Cardiac fibroblast (primary cell): ENCODE measurements around the gene CCL25.

Source experiments
- DNase-seq, 2 donors: peaks; one replicate each; pipeline versions ENCODE4 v3.0.0 to v3.0.0-alpha.2; 2010; ENCODE audit warnings: low read depth in 2 of 2
- H3K4me3 ChIP-seq, 2 donors: replicated peaks in 1 of 2; 1 replicate in 1 of 2; 2 replicates in 1 of 2; pipeline ENCODE4 v1.5.1; 2011; ENCODE audit warnings: low read depth in 2 of 2, low read length in 2 of 2, mild to moderate bottlenecking in 2 of 2, moderate library complexity in 1 of 2
- CTCF ChIP-seq: IDR thresholded peaks from one replicate; pipeline ENCODE4 v1.5.1; 2011; ENCODE audit warnings: low read depth, mild to moderate bottlenecking, low read length, inconsistent platforms

The CCL25 gene

DNA sequence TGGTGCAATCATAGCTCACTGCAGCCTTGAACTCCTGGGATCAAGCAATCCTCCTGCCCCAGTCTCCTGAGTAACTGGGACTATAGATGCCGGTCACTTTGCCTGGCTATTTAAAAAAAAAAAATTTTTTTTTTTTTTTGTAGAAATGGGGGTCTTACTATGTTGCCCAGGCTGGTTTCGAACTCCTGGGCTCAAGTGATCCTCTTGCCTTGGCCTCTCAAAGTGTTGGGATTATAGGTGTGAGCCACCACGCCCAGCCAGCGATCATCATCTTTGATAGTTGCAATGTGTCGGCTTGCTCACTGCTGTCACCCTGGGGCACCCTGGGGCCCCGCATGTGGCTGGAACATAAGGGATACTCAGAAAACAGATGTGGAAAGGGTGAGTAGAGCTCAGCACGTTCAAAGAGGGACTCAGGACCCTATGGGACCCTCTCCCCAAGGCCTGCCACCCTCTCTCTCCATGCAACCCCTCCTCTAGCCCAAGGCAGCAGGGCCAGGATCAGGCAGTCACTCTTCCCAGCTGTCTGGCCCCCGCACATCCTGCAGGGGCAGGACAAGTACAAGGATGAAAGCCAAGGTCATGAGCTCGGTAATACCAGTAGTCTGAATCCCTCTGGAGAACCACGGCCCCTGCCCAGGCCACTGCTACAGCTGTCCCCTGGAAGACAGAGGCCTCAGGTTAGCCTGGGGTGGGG, 6.5 kb upstream of the CCL25 start:
- no peak for TF ChIP-seq CTCF
- H3K4me3 ChIP-seq = no peak overlapping the region
- DNase-seq = no peak

DNA sequence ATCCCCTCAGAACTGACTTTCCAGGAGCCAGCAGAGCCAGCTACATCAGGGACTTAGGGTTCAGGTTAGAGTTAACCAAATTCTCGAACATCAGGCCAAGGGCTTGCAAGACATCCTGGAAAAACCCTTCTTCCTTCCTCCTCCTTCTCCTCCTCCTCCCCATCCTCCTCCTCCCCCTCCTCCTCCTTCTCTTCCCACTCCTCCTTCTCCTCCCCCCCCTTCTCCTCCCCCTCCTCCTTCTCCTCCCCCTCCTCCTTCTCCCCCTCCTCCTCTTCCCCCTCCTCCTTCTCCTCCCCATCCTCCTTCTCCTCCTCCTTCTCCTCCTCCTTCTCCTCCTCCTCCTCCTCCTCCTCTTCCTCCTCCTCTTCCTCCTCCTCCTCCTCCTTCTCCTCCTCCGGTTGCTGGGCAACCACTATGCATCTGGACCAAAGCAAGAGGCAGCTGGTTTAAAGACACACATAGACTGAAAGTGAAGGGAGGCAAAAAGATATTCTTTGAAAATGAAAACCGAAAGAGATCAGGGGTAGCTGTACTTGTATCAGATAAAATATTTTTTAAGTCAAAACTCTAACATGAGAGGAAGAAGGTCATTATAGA, 5.9 kb upstream of the CCL25 start:
- DNase-seq = no peak
- TF ChIP-seq CTCF = no peak
- no peak overlapping the region for H3K4me3 ChIP-seq

DNA sequence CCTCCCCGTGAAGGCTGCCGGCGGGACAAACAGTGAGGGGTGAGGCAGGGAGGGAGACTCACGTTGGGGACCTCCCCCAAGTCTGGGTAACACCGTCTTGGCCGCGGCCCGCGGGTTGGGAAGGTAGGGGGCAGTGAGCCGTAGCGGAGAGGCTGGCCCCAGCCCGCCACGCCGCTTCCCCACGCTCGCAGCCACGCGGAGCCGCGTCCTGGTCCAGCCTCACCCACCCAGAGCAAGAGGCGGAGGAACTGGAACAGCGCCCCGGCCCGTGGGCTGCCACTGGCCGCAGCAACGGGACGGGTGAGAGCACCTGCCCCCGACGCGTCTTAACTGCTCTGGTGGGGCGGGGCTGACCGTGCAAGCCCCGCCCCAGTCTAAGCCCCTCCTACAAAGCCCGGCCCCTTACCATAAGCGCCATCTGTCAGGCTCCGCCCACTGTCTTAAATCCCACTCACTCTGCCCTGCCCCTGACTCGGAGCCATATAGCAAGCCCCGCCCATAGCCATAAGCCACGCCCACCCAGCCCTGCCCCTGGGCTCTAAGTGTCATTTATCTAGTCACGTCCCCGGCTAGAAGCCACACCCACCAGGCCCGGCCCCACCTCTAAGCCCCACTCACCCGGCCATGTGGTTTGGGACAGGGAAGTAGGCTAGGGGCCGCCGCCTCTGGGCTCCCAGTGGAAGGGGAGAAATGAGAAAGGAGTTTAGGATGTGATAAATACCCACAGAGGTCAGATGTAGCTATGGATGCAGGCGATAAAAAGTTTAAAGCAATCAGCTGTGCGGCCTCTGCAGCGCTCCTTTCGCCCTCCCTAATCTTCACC, 2.1 kb upstream of the CCL25 start:
- peak overlapping the region in 1 of 2 donors; percentile 21 for H3K4me3 ChIP-seq
- DNase-seq = peak; percentile 68 to 79
- TF ChIP-seq CTCF = no peak

GRCh38 chr19:8054169-8054568, 1.6 kb downstream of the CCL25 start:
- H3K4me3 ChIP-seq = no peak overlapping the region
- TF ChIP-seq CTCF = no peak
- DNase-seq = no peak

DNA sequence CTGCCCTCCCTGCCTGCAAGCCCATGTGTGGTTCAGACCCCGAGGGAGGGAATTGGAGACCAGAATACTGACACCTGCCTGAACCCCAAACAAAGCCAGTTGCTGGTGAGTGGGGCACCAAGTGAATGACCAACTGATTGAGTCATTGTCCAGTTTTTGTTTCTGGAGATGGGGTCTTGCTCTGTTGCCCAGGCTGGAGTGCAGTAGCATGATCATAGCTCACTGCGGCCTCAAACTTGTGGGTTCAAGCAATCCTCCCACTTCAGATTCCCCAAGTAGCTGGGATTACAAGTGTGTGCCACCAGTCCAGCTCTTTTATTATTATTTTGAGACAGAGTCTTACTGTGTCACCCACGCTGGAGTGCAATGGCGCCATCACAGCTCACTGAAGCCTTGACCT, 4.0 kb downstream of the CCL25 start:
- TF ChIP-seq CTCF = no peak
- no peak overlapping the region for H3K4me3 ChIP-seq

DNA sequence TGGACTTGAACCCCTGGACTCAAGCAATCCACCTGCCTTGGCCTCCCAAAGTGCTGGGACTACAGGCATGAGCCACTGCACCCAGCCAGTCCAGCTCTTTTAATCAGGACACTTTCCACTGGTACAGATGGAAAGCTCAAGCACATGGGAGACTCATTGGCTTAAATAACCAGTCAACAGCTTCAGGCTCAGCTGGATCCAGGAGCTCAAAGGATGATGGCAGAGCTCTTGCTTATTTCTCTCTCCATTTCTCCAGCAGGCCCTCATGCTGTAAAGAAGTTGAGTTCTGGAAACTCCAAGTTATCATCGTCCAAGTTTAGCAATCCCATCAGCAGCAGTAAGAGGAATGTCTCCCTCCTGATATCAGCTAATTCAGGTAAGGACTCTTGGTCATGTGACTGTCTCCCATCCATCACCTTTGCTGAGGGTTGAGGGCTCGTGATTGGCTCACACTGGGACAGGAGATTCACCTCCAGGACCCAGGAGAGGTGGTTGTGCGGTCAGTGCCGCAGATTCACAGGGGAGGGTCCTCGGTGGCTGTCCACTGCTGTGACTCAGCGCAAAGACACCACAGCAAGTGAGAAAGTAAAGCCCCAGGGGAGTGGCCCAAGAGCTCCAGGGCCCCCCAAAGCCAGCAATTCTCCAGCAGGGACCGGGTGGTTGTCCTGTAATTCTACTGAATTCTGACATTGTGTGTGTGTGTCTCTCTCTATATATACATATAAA, 5.1 kb downstream of the CCL25 start:
- no peak for TF ChIP-seq CTCF
- no peak overlapping the region for H3K4me3 ChIP-seq
- DNase-seq = no peak

More for the DNA sequence above, 4.0 kb downstream of the CCL25 start:
- DNase-seq = no peak
